ENCODE measurements around the gene LTBP1.

DNA sequence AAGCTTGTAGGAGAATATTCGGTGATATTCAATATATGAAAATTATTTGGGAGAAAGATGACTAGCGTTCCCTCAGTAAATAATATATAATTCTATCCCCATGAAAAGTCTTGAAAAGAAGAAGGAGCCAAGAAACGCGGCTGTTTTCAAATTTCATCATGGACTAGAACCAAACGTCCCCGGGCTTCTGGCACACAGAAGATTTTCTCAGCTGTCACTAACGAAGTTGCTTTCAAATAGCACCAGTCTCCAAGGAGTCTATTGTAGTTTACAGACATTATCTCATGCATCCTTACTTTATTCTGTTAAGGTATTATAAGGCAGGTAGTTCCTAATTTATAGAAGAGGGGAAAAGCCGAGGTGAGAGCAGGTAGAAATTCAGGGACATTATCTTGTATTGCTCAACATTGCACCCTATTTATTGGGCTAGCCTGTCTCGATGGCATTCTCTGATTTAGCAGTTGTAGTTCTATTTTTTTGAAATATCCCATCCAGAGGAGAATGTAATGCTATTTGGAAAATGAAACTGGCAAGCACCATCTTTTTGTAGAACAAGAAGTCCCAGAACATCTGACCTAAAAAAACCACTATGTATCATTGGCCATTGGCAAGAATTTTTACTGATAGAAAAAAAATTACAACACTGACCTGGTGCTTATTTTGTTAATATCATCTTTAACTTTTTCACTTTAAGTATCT lies 331.6 kb downstream of the LTBP1 start:
- TF ChIP-seq EZH2 (IDR thresholded peaks at IDR 0.05; ENCODE audit: insufficient read depth, poor library complexity, severe bottlenecking) (no peak), EZH2phosphoT487 (IDR thresholded peaks at IDR 0.05; ENCODE audit: insufficient read depth, low read depth) (no peak)
